GM19372 (cell line): ENCODE data around the gene TMUB2.
A peak's percentile ranks its signal among the peaks of the same experiment; 100 is the strongest.
"Not testable (repeated sequence)": the region's sequence is repeated elsewhere in the genome, so short reads cannot be mapped to it uniquely, and the experiment has no call there.

Source experiments
- ATAC-seq: cut with Tn5 transposase; IDR thresholded peaks from one replicate; pipeline ENCODE4 v1.9.1; 2021; ENCODE audit warnings: mild to moderate bottlenecking, low read depth, moderate library complexity; ENCODE audit not compliant: unreplicated experiment

Gene TMUB2

GRCh38 chr17:44186307-44187130 lies at the start of gene TMUB2:
Gene TMUB2 (plus strand): TSS chr17:44186972. CDS start chr17:44187709, 737 bp downstream.
- ATAC-seq: peak; percentile 91

DNA sequence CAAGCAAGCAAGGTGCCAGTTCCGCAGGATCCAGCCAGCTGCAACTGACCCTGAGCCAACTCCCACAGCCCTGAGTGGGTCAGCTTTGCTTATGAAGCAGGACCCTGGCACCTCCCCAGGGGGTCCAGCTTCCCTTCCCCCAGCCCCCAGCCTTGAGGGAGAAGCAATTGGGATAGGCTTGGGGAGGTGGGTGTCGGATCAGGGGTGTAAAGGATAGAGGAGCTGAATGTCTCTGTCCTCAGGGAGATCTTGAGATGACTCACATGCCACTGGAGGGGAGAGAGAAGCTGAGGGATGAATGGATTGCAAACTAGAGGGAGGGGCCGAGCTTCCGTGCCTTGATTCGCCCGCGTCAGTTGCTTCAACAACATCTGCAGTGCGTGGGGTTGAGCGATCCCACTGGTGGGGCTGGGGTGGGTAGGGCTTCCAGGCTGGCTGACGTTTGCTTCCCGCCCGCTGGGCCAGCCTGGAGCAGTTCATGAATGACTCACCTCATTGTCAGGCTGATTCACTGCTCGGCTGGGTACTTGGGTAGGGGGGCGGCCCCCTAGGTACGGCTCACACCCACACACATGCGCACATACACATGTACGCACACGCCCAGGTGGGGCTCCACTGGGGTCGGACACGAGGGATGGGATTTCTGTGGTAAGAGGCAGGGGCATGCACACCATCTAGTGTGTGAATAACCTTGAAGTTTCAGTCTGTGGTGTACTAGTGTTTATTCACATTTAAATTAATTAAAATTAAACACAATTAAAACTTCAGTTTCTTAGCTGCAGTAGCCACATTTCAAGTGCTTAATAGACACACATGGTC lies 48.7 kb upstream of the TMUB2 start:
- no peak for ATAC-seq

GRCh38 chr17:44143921-44144320 lies 42.9 kb upstream of the TMUB2 start:
- ATAC-seq: not testable (repeated sequence)

DNA sequence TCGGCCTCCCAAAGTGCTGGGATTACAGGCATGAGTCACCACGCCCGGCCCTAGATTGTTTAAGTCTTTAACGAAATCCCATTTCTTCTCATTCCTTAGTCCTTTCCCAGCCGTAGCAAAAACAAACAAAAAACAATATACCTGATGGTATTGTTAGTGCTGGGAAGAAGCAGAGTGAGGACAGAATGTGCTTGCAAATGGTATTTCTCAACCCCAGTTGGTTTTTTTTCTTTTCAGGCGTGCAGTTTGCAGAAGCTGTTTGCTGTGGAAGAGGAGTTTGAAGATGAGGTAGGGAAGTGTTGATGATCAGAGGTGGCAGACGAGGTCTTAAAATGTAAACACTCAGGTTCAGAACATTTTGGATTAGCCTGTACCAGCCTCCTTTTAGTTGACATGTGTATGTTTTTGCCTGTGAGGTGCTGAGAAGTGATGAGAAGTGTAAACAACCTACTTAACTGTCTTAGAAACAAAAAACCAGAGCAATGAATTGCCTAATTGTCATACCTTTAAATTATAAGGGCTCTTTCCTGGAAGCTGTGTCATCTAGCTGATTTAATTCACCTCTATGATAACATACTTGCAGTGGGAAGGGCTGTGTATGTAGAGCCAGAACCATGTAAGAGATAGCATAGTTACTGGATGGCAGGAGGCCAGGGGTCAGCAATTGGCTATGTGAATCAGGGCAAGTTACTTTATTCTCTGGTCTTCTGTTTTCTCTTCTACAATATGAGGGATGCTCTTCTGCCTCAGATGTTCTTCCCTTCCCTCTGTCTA lies 41.6 kb upstream of the TMUB2 start:
- ATAC-seq: no peak

GRCh38 chr17:44146375-44147346 lies 40.1 kb upstream of the TMUB2 start:
- ATAC-seq: no peak

GRCh38 chr17:44147812-44148211 lies 39.0 kb upstream of the TMUB2 start:
- ATAC-seq: no peak

DNA sequence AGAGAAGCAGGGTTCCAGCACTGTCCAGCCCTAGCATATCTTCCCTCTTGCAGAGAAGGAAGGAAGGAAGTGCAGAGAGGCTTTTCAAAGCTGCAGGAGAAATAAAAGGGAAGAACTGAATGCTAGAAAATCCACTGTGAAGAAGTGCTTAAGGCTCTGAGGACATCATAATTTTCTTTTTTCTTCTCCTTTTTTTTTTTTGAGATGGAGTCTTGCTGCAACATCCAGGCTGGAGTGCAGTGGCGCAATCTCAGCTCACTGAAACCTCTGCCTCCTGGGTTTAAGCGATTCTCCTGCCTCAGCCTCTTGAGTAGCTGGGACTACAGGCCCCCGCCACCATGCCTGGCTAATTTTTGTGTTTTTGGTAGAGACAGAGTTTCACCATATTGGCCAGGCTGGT lies 37.7 kb upstream of the TMUB2 start:
- not testable (repeated sequence) for ATAC-seq

DNA sequence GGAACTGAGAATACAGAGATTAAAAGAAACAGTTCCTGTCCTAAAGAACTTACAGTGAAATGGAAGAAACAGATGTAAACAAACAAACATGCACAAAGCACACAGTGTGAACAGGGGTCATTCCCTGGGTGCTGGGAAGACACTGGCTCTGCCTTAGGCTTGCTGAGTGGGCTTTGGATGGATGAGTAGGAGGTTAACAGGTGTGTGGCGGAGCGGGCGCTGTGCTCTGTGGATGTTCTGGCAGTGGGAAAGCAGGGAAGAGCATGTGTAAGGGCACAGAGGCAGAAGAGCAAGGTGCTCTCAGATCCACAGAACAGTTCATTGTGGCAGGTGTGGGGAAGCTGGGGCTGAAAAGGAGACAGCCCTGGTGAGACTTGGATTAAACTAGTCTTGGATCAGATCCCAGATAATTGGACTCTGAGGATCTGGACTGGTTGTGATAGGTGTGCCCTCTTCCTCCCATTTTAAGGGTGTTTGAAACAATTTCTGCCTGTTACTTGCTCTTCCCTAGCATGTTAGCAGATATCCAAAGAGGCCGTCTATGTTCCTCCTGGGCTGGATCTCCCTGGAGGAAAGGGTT lies 36.9 kb upstream of the TMUB2 start:
- no peak for ATAC-seq

DNA sequence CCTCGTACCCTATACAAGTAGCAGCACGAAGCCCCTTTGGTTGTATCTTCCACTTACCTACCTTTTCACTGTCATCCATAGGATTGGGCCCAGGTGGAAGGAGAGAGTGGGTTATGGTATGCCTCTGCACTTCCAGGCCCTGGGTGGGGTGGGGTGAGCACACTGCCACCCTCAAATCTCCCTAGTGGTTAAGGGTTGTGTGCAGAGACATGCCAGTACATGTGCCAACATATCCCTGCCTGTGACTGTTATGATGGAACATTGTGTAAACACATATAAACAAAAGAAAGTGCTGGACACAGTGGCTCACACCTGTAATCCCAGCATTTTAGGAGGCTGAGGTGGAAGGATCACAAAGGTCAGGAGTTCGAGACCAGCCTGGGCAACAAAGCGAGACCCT lies 33.9 kb upstream of the TMUB2 start:
- no peak for ATAC-seq

- no peak for ATAC-seq
Measured at GRCh38 chr17:44155488-44155887, 31.3 kb upstream of the TMUB2 start.

DNA sequence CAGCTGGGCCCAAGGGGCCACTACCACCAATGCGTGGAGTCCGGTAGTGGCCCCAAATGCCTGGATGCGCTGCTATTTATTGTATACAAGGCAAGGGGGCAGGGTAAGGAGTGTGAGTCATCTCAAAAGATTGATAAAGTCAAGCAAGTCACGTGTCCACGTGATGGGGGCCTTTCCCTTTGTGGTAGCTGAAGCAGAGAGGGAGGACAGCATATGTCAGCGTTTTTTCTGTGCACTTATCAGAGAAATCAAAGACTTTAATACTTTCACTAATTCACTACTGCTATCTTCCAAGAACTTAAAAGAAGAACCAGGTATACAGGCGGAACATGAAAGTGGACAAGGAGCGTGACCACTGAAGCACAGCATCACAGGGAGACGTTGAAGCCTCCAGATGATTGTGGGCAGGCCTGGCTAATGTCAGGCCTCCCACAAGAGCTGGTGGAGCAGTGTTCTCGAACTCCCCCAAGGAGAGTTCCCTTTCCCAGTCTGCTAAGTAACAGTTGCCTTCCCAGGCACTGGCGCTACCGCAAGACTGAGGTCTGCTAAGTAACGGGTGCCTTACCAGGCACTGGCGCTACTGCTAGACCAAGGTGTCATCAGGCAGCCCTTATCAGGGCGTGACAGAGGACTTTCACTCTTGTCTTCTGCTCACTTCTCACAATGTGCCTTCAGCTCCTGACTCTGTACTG lies 27.1 kb upstream of the TMUB2 start:
- no peak for ATAC-seq

GRCh38 chr17:44164476-44164875 lies 22.3 kb upstream of the TMUB2 start:
- no peak for ATAC-seq

- no peak for ATAC-seq
Measured at GRCh38 chr17:44167181-44167861, 19.5 kb upstream of the TMUB2 start.

DNA sequence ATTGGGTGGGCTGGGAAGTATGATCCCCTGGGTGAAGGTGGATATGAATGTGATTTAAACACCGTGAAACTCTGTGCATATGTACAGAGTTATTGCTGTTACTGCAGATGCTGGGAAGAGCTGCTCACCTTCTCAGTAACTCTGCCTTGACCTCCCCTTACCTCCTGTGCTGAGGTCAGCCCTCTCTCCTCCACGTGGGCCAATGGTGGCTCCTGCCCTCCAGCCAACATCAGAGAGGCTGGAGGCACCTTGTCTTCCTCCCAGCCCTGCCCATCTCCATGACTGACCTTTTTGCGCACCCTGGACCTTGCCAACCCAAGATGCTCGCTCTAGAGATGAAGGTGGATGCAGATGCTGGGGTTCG lies 16.7 kb upstream of the TMUB2 start:
- no peak for ATAC-seq

- ATAC-seq: no peak
Measured at GRCh38 chr17:44170499-44171201, 16.1 kb upstream of the TMUB2 start, which contains the start of gene ASB16. Gene ASB16 (plus strand): TSS chr17:44170704. CDS start chr17:44170790, 86 bp downstream.

DNA sequence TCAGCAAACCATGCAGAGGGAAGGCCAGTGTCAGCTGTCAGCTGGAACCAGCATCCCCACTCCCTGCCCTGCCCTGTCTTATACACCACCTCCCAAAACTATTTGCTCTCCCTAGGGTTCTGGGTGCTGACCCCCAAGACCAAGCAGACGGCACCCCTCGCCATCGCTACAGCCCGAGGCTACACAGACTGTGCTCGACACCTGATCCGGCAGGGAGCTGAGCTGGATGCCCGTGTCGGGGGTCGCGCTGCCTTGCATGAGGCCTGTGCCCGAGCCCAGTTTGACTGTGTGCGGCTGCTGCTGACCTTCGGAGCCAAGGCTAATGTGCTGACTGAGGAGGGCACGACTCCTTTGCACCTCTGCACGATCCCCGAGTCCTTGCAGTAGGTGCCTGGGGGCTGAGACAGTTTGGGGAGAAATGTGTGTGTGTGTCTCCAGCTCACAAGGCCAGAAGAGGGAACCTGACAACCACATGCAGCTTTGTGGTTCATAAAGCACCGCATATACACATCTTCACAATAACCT lies 14.8 kb upstream of the TMUB2 start:
- no peak for ATAC-seq

DNA sequence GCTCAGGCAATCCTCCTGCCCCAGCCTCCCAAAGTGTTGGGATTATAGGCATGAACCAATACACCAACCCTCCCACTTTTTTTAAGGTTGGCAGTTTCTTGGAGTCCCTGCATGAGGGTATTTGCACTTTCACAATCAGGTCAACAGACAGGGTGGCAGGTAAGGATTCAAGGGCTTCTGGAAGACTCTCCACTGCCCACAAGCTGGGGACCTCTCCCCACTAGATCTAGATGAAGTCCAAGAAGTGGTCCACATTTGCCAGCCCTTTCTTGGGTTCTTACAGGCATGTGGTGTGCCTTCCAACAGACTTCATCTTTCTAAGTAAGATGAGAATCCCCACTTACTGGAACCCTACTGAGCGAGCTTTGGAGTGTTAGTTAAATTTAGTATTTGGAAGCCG lies 12.3 kb upstream of the TMUB2 start:
- ATAC-seq: no peak
